Hematopoietic multipotent progenitor cell (in vitro differentiated cells): ENCODE data around the gene P2RY12. TPM values are rescaled to one million over a fixed set of nuclear protein-coding genes. Genes with fewer than 3 reads are reported as not detected.
A peak's percentile ranks its signal among the peaks of the same experiment; 100 is the strongest.

Experiments
- DNase-seq, 3 donors: peaks; one replicate each; pipeline ENCODE4 v3.0.0-alpha.2; 2011 to 2015; ENCODE audit warnings: low read depth in 2 of 3, low spot score in 2 of 3
- total RNA-seq: library from RNA; depleted of rRNA; stranded (reverse); fragments of >200 nt; gene quantifications from one replicate; pipeline ENCODE4 v1.2.3, GENCODE V29; 2012

Gene P2RY12
- not detected for total RNA-seq

- DNase-seq = peak in 1 of 3 donors; percentile 14
These were observed at the start of gene P2RY12 for GRCh38 chr3:151384741-151385174. TSS of gene P2RY12 (minus strand) at chr3:151384753. CDS start at chr3:151338845, 45,908 bp downstream.

DNA sequence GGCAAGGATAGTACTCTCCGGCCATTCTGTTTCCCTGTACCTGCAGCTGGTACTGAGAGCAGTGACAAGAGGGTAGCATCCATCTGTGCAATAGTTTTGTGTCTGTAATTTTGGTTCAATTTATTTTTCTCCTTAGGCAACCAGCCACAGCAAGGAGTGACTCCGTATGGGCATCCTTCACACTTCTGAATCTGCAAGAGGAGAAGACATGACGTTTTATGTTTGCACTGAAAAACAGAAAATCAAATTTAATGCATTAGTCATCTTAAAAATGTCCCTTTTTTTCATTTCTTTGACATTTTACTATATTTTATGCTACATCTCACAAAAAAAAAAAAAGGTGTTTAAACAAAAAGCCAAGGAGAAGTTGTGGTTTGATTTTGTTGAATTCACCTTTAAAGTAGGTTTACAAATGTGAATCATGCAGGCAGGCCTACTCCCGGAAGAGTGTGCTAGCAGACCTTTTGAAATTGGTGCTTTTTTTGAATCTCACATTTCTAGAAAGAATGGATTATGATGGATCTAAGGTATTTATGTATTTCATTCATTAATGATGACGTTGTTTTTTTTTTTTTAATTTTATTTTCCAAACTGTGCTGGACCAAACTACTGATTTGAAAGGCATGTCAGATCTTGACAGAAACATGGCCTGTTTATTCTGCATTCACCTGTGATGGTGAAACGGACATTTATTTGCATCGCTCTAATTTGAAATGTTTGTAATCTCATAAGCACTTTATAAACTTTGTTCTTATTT, 48.2 kb upstream of the P2RY12 start:
- no peak for DNase-seq

DNA sequence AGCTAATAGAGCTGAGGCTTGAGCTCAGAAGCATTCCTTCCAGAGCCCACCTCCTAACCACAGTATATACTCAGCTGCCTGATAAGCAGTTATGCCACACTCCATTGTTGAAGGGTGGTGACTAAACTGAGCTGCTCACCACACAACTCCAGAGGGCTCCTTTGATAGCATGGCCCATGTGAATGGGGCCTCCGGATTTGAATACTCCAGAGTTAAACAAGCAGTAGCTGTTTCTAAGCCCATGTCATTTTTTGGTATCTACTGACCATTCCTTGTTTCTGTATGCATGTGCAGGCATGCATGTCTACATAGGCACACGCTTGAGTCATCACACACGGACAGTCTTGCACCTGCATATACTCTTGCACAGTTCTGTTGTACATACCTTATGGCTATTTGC, 47.4 kb upstream of the P2RY12 start:
- peak in 2 of 3 donors; percentile 21 to 50 for DNase-seq

DNA sequence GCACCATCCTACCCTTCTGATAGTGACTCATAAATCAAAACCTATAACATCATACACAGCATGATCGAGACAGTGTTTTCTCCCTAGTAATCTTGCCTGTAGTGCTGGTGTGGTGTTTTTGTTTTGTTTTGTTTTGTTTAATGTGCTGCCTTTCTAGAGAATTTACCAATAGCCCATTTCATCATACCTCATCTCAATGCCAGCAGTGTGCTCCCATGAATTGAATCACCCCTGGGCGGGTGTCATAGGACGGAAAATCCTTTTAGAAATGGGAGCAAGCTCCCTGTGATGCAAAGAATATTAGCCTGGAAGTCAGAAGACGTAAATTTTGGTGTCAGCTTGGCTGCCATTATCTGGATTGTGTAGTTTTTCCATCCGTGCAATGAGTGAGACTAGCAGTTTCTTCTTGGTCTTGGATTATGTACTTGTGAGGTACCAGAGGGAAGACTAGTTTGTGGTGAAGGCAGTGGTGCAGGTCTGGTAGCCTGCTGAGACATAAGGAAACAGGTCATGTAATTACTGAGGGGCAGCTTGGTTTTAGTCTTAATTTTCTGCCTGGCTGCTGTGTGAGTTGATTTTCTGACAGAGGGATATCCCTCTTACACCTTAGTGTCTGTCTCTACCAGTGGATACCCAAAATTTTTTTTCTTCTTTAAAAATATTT, 46.4 kb upstream of the P2RY12 start:
- no peak for DNase-seq

- DNase-seq = no peak
These were observed 43.8 kb upstream of the P2RY12 start for GRCh38 chr3:151428386-151428785.

- peak in 2 of 3 donors; percentile 9 to 47 for DNase-seq
These were observed 41.7 kb upstream of the P2RY12 start for GRCh38 chr3:151426341-151426657.

DNA sequence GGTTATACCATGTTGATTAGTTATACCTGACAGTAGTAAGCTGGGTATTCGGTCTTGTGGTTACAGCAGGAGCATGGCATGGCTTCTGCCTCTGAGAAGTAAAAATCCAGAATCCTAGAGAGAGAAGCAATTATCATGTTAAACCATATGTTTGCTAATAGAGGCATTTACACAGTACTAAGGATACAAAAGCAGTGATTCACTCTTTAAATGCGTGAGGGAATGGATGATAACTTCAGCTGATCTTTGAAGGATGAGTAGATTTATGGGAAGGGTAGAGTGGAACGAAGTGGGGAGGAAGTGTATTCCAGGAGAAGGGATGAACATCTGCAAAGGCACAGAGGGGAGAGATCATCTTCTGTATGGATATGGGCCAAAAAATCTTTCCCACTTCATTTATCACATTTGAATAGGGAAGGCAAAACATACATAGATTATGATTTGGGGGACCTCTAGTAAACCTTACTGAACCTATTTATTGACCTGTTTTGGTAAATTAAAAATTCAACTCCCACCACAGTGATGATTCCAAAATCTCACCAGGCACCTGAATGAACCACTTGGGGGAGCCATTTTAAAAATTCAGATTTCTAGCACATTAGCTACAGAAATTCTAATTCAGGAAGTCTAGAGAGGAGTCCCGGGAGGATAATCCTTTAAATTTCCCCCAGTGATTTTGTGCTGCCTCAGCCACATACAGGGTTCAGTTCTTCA, 41.2 kb upstream of the P2RY12 start:
- DNase-seq = peak in 2 of 3 donors; percentile 5 to 11

GRCh38 chr3:151423091-151423490, 38.5 kb upstream of the P2RY12 start:
- DNase-seq = no peak

GRCh38 chr3:151421938-151422337, 37.4 kb upstream of the P2RY12 start:
- peak in 1 of 3 donors; percentile 41 for DNase-seq

- DNase-seq = no peak
These were observed 35.3 kb upstream of the P2RY12 start for GRCh38 chr3:151419806-151420205.

DNA sequence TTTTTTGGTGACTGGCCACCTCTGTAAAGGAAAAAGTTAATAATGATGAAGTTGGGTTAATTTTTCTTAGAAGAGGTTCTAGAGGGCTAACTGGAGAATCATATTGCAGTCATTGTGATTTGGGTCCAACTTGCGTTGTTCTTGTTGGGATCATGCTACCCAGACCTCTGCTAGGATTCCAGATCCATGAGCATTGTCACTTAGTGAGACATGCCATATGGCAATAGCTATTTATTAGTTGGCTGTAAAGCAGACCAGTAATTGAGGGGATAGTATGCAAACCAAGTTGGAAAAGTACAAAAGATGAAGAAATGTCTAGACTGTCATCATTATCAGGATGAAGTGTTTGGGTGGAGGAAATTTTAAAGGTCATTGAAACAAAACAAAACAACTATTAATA, 30.7 kb upstream of the P2RY12 start:
- DNase-seq = no peak

- DNase-seq = no peak
These were observed 28.4 kb upstream of the P2RY12 start for GRCh38 chr3:151412989-151413388.

DNA sequence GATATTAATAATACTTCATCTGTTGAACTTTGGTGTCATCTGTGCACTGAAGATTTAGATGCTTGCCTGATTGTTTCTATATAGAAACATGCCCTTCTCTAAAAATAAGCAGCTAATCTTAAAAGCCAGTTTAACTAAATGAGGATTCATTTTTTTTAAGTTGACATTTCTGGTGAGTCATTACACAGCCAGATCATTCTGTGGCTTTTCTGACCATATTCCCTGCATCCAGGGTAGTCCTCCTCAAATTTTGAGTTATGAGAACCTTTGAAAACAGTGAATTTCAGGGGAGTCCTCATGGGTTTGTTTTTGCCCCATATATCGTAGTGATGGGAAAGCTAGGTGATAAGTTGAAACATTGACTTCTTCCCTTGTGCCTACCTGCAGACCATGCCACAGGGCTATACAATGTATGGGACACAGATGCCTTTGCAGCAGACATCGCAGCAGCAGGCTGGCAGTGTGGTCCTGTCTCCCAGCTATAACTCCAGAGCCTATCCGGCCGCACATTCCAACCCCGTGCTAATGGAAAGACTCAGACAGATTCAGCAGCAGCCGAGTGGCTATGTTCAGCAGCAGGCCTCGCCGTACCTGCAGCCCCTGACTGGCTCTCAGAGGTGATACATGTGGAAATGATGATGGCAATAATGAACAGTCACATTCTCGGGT, 26.5 kb upstream of the P2RY12 start:
- DNase-seq = no peak

DNA sequence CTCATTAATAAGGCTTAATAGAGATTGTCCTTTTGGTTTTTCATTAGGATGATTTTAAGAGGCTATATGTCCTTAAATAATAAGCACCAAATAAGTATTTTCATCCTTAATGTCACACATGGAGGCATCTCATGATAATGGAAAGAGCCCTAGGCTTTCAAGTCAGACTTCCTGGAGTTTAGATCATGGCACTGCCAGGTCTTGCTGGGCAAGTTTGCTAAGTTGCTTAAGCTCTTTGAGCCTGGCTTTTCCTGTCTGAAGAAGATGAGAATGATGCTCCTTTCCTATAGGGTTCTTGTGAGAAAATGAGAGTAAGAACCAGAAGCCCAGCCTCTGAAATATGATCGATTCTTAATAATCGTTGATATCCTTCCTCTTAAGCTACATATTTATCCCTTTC, 23.4 kb upstream of the P2RY12 start:
- DNase-seq = no peak

GRCh38 chr3:151404316-151404715, 19.8 kb upstream of the P2RY12 start:
- peak in 1 of 3 donors; percentile 39 for DNase-seq

DNA sequence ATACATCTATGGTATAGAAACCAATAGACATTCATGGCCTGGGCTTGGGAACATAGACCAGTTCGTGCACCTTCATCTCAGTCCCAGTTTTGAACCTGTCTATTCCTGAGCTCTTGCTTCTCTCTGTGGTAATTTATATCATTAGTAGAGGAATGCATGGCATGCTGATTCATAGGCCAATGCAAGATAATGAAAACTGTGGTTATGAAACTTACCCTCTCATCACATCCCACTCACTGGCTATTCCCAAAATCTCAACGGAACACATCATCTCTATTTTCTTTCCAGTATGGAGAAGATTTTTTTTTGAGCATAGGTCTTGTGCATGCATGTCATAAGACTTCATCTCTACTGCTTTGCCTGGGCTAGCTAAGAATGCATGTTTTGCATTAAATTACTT, 18.7 kb upstream of the P2RY12 start:
- no peak for DNase-seq

GRCh38 chr3:151402349-151402748, 17.8 kb upstream of the P2RY12 start:
- no peak for DNase-seq

- DNase-seq = no peak
These were observed 15.8 kb upstream of the P2RY12 start for GRCh38 chr3:151400341-151400740.

GRCh38 chr3:151398895-151399294, 14.3 kb upstream of the P2RY12 start:
- no peak for DNase-seq

GRCh38 chr3:151395806-151396205, 11.3 kb upstream of the P2RY12 start:
- DNase-seq = no peak

DNA sequence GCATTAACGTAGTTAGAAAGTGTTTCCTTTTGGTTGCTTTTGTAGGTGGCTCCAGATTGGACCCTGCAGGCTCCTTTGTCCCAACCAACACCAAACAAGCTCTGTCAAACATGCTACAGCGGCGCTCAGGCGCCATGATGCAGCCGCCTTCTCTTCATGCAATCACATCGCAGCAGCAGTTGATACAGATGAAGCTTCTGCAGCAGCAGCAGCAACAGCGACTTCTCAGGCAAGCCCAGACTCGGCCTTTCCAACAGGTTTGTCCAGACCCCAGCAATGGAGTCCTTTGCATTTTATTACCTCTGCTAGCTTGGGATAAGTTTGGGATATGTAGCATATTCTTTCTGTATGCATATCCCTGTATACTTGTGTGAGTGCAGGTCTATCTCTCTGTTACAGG, 10.1 kb upstream of the P2RY12 start:
- no peak for DNase-seq
